NK-92 (cell line): ENCODE data around the gene CCDC91.
"Not testable (repeated sequence)": the region's sequence is repeated elsewhere in the genome, so short reads cannot be mapped to it uniquely, and the experiment has no call there.

ENCODE experiments used
- DNase-seq: peaks from one replicate; lab custom pipeline; 2025; ENCODE audit not compliant: unreplicated experiment; lab: John Stamatoyannopoulos, UW

Gene CCDC91

GRCh38 chr12:28351414-28351813 lies 161.2 kb downstream of the CCDC91 start:
- DNase-seq, result no peak

GRCh38 chr12:28355161-28355560 lies 164.9 kb downstream of the CCDC91 start:
- DNase-seq, result no peak

GRCh38 chr12:28360253-28360652 lies 170.0 kb downstream of the CCDC91 start:
- DNase-seq, result no peak

- no peak for DNase-seq
Observed at GRCh38 chr12:28367326-28367725, 177.1 kb downstream of the CCDC91 start.

GRCh38 chr12:28367993-28368392 lies 177.7 kb downstream of the CCDC91 start:
- DNase-seq, result no peak

GRCh38 chr12:28369483-28369882 lies 179.2 kb downstream of the CCDC91 start:
- DNase-seq, result no peak

- DNase-seq, result no peak
Observed at GRCh38 chr12:28374556-28374955, 184.3 kb downstream of the CCDC91 start.

- DNase-seq, result no peak
Observed at GRCh38 chr12:28378736-28379135, 188.5 kb downstream of the CCDC91 start.

GRCh38 chr12:28379779-28380178 lies 189.5 kb downstream of the CCDC91 start:
- not testable (repeated sequence) for DNase-seq

- DNase-seq, result no peak
Observed at GRCh38 chr12:28383368-28383767, 193.1 kb downstream of the CCDC91 start.

GRCh38 chr12:28388879-28389278 lies 198.6 kb downstream of the CCDC91 start:
- DNase-seq, result no peak

GRCh38 chr12:28390206-28390605 lies 199.9 kb downstream of the CCDC91 start:
- DNase-seq, result no peak

- DNase-seq, result no peak
Observed at GRCh38 chr12:28390761-28391385, 200.6 kb downstream of the CCDC91 start.

- DNase-seq, result no peak
Observed at GRCh38 chr12:28409892-28410291, 219.6 kb downstream of the CCDC91 start.

- DNase-seq, result no peak
Observed at GRCh38 chr12:28413460-28414109, 223.3 kb downstream of the CCDC91 start.

- no peak for DNase-seq
Observed at GRCh38 chr12:28415755-28416154, 225.5 kb downstream of the CCDC91 start.

GRCh38 chr12:28421374-28421773 lies 231.1 kb downstream of the CCDC91 start:
- DNase-seq, result no peak

- no peak for DNase-seq
Observed at GRCh38 chr12:28424965-28425364, 234.7 kb downstream of the CCDC91 start.

GRCh38 chr12:28425526-28425925 lies 235.3 kb downstream of the CCDC91 start:
- DNase-seq, result no peak

- no peak for DNase-seq
Observed at GRCh38 chr12:28427046-28427445, 236.8 kb downstream of the CCDC91 start.

- no peak for DNase-seq
Observed at GRCh38 chr12:28440081-28440608, 249.9 kb downstream of the CCDC91 start.

GRCh38 chr12:28442101-28442500 lies 251.8 kb downstream of the CCDC91 start:
- no peak for DNase-seq

- no peak for DNase-seq
Observed at GRCh38 chr12:28443337-28443736, 253.1 kb downstream of the CCDC91 start.
